Mesothelial cell of epicardium (in vitro differentiated cells): ENCODE measurements around the gene CIROP. TPM values are rescaled to one million over a fixed set of nuclear protein-coding genes. Genes with fewer than 3 reads are reported as not detected.
A peak's percentile ranks its signal among the peaks of the same experiment; 100 is the strongest.

Experiments
- DNase-seq, 2 experiments: peaks; one replicate each; pipeline ENCODE4 v3.0.0; 2021; ENCODE audit warnings: low spot score in 2 of 2; ENCODE audit not compliant: unreplicated experiment in 2 of 2
- H3K27ac Mint-ChIP-seq: 2 replicates; pipeline ENCODE4 v1.8.0; 2021; ENCODE audit warnings: mixed read lengths
- H3K27me3 Mint-ChIP-seq: 2 replicates; pipeline ENCODE4 v1.8.0; 2021; ENCODE audit warnings: low read depth, mixed read lengths
- H3K36me3 Mint-ChIP-seq: 2 replicates; pipeline ENCODE4 v1.8.0; 2021; ENCODE audit warnings: mixed read lengths
- H3K4me1 Mint-ChIP-seq: 2 replicates; pipeline ENCODE4 v1.8.0; 2021; ENCODE audit warnings: mixed read lengths
- H3K4me3 Mint-ChIP-seq: 2 replicates; pipeline ENCODE4 v1.8.0; 2021; ENCODE audit warnings: mild to moderate bottlenecking, moderate library complexity, mixed read lengths
- H3K9me3 Mint-ChIP-seq: 2 replicates; pipeline ENCODE4 v1.8.0; 2021; ENCODE audit warnings: mixed read lengths
- CTCF ChIP-seq: fragments of 200-600 bp; sonication (generic); IDR thresholded peaks from one replicate; pipeline ENCODE4 v1.5.0; 2021; ENCODE audit warnings: antibody characterized with exemption; ENCODE audit not compliant: unreplicated experiment
- total RNA-seq: library from RNA; stranded (reverse); gene quantifications from 3 replicates; pipeline ENCODE4 v1.2.1, GENCODE V29; 2021

CIROP gene
- total RNA-seq, 1 donor from 2014 or later = not detected

- H3K4me3 Mint-ChIP-seq = no peak overlapping the region
- no peak for DNase-seq
- peaks cover 15% of the 10 kb centered on the region for H3K27me3 Mint-ChIP-seq
- peaks cover 11% of the 10 kb centered on the region for H3K4me1 Mint-ChIP-seq
- peaks cover 13% of the 10 kb centered on the region for H3K36me3 Mint-ChIP-seq
- no peak for TF ChIP-seq CTCF
- no peak overlapping the region for H3K27ac Mint-ChIP-seq
- H3K9me3 Mint-ChIP-seq = no peaks in the 10 kb centered on the region
Measured at GRCh38 chr14:23101213-23101970, 3.4 kb downstream of the CIROP start.

- Mint-ChIP-seq H3K27me3 (peaks cover 6% of the 10 kb centered on the region), H3K36me3 (peaks cover 13% of the 10 kb centered on the region), H3K4me1 (peaks cover 11% of the 10 kb centered on the region), H3K27ac (no peak overlapping the region), H3K4me3 (no peak overlapping the region), H3K9me3 (no peaks in the 10 kb centered on the region)
- no peak for DNase-seq
- TF ChIP-seq CTCF = no peak
Measured at GRCh38 chr14:23099212-23099861, 5.5 kb downstream of the CIROP start.

GRCh38 chr14:23097786-23098185, 7.0 kb downstream of the CIROP start:
- H3K27me3 Mint-ChIP-seq = no peaks in the 10 kb centered on the region
- no peak for DNase-seq
- no peak overlapping the region for H3K27ac Mint-ChIP-seq
- H3K9me3 Mint-ChIP-seq = no peaks in the 10 kb centered on the region
- peaks cover 20% of the 10 kb centered on the region for H3K4me1 Mint-ChIP-seq
- H3K4me3 Mint-ChIP-seq = peak overlapping the region; percentile 33
- TF ChIP-seq CTCF = no peak
- H3K36me3 Mint-ChIP-seq = peaks cover 13% of the 10 kb centered on the region

- DNase-seq = peak in 1 of 2 experiments; percentile 99
- H3K27me3 Mint-ChIP-seq = no peaks in the 10 kb centered on the region
- no peak within 1 kb of the TSS for H3K4me3 Mint-ChIP-seq
- peaks cover 20% of the 10 kb centered on the region for H3K4me1 Mint-ChIP-seq
- peaks cover 18% of the 10 kb centered on the region for H3K36me3 Mint-ChIP-seq
- no peaks in the 10 kb centered on the region for H3K9me3 Mint-ChIP-seq
- no peak within 1 kb of the TSS for H3K27ac Mint-ChIP-seq
- TF ChIP-seq CTCF = no peak
Measured at GRCh38 chr14:23095196-23096108, 9.3 kb downstream of the CIROP start, which contains the start of gene C14orf119. Gene C14orf119 (plus strand): TSS chr14:23095505. CDS start chr14:23097659, 2,154 bp downstream.

GRCh38 chr14:23094666-23095195, 10.1 kb downstream of the CIROP start, which contains the start of gene ACIN1:
Gene ACIN1 (minus strand): TSS chr14:23095136. CDS start chr14:23095112, 24 bp downstream.
- Mint-ChIP-seq H3K27ac (no peak within 1 kb of the TSS), H3K4me1 (peaks cover 20% of the 10 kb centered on the region), H3K36me3 (peaks cover 25% of the 10 kb centered on the region), H3K9me3 (no peaks in the 10 kb centered on the region), H3K27me3 (no peaks in the 10 kb centered on the region), H3K4me3 (no peak within 1 kb of the TSS)
- no peak for TF ChIP-seq CTCF
- peak; percentile 62 to 100 for DNase-seq
